Central memory CD4-positive, alpha-beta T cell (primary cell): ENCODE data around the gene CMTM8.

Experiments used
- DNase-seq: peaks from one replicate; pipeline ENCODE4 v3.0.0; 2022

The CMTM8 gene

DNA sequence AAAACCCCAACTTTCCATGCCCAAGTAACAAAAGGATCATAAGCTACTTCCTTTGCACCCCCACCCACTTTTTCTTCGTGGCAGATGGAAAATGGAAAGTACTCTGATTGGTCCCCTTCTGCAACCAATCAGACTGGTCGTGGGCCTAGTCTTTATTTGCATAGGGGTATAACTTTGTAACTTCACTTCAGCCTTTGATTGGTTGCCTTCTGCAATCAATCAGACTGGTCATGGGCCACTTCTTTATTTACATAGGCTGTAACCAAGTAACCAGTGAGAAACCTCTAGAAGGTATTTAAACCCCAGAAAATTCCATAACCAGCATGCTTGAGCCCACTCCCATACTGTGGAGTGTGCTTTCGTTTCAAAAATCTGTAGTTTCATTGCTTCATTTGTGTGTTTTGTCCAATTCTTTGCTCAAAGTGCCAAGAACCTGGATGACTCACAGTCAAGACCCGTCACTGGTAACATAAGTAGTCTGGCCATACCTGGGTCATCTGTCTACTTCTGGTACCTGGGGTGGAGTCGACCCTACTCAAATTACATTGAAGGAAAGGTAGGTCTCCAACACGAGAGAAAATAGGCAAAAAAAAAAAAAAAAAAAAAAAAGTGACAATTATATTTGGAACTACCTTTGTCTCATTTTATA, 41.9 kb downstream of the CMTM8 start:
- no peak for DNase-seq

DNA sequence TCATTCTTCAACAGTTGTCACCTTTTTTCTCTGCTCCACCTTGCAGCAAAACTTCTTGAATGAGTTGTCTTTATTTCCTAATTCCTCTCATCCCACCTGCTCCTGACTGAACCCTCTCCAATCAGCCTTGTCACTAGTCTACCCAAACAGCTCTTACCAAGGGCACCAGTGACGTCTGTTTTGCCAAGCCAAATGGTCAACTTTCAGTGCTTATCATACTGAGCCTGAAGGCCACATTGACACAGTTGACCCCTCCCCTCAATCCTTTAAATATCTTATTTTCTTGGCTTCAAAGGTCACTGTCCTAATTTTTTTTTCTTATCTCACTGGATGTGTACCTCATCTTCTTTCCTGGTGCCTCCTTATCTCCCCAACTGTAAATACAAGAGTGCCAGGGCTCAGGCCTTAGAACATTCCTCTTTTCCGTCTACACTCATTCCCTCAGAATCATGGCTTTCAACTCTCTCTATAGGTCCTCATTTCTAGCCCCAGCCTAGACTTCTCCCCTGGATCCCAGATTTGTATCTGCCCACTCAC, 43.2 kb downstream of the CMTM8 start:
- no peak for DNase-seq

DNA sequence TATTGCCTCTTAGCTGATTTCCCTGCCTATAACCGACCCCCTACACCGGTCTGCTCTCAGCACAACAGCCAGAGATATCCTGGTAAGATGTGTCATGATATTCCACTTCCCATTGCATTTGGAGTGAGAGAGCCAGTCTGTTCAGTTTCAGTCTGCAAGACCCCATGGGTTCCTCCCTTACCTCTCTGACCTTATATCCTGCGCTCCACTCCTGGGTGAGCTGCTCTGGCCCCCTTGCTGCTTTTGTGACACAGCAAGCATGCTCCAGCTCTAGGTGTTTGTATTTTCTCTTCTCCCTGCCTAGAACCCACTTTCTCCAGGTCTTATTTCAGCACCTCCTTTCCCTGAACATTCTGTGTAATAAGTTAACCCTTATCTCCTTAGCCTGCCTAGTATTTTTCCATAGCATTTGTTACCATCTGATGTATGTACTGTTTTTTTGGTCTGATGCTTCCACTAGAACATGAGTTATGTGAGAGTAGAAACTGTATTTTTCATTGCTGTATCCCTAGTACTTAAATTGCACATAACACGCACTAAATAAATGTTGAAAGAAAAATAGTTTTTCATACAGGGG, 44.2 kb downstream of the CMTM8 start:
- DNase-seq = no peak

DNA sequence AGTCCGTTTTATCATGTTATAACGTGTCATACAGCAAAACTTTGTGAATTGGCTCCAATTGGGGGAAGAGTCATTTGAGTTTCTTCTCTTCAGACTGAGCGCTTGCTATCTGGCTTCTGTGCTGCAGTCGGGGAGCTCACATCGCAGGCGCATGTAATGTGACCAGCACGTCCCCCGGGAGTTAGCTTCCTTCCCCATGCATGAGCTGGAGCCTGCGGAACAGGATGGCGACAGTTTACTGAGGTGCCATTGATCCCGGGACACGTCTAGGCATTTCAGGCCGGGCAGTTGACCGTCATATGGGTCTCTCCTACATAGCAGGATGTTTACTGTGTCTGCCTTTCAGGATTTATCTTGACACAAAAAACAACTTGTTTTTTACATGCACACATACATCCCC, 44.8 kb downstream of the CMTM8 start:
- no peak for DNase-seq

DNA sequence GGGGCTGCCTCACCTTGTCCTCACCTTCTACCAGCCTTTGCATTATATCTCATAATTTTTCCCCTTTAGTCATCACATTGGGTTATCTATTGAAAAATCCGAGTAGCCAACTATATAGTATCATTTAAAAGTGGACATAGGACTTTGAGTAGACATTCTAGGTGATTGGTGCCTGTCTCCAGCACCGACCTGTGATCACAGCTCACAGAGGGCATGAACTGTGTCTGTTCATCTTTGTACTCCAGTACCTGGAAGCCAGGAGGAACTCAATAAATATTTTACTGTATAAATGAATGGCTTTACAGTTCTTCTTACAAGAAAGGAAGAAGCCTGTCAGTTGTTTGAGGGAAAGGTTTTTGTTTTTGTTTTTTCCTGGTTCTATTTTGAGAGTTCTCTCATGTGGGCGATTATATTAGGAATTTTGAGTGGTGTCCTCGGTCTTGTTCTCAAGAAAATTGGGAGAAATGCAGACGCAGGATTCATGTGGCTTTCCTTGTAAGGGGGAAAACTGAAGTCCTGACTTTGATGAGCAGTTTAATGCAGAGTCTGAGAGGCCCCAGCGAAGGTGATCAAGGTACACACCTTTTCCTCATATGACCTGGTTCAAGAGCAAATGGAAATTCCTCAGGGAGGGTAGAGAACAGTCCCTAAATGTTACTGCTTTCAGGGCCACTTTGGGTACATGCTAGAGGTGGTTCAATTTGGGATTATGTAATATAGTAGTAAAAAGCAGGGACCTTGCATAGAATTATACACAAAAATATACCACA, 46.1 kb downstream of the CMTM8 start:
- no peak for DNase-seq

DNA sequence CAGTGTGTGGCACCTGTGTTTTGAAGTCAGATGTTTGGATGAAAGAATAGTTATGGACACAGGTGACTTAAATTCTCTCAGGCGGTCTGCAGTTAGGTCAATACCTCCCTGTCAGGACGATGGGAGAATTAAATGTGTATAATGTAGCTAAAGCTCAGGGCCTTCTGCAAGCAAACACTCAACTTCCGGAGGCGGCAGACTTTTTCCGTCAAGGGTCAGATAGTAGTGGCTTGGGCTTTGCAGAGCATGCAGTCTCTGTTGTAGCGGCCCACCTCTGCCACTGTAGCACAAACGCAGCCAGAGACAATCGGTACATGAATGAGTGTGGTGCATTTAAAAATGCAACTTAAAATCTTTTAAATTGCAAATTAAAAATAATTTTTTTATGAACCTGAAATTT, 47.4 kb downstream of the CMTM8 start:
- DNase-seq = no peak

DNA sequence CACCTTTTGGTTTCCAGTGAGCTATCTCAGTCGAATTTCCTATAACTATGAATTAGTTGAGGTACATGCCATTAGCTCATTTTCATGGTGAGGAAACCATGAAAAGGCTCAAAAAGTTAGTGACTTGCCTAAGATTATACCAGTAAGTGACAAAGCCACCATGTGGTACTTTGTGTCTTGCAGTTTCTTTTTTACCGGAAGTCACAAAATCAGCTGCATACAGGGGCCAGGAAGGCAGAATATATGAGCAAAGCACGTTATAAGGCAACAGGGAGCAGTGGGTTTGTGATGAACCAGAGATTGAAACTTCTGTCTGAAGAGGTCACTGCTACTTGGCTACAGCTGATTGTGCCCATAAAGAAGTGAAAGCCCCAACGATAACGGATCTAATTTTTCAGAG, 50.3 kb downstream of the CMTM8 start:
- peak; percentile 43 for DNase-seq

DNA sequence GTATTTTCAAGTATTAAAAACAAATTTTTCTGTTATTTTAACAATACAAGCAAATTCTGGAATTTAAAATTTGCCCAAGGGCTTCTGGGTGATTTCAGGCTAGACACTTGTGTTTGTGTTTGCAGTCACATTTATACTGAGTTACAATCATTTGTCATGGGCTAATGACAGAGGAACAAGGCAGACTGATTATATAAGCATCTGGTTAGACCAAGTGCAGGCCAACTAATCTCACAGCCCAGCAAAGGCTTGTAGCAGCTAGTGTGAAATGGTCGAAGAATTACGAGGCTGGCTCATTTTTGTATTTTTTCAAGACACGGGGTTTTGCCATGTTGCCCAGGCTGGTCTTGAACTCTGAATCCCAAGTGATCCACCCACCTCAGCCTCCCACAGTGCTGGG, 52.1 kb downstream of the CMTM8 start:
- DNase-seq = no peak

DNA sequence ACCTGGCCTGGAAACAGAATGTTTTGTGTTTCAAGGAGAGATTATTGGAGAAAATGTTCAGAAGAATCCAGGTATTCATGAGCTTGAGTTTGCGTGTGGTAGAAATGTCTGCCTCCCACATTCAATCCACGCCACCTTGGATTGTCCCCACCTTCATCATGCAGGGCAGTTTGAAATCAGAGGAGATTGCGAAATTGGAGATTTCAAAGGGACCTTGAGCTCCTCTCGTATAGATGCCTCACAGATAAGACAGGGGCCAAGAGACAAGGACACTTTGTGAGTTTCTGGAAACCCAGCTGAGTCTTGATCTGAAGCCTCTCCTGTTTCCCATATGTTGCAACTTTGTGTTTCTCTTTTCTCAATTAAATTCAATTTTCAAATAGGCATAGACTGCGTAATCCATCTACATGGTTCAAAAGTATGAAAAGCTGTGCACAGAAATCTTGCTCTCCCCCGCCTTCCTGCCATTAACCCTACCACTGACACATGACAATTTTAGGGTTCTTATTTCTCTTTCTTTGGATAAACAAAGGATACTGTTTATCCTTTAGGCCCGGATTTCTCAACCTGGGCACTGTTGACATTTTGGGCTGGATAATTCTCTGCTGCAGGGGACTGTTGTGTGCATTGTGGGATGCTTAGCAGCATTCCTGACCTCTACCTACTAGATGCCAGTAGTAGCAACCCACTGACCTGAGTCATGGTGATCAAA, 53.8 kb downstream of the CMTM8 start:
- DNase-seq = no peak

DNA sequence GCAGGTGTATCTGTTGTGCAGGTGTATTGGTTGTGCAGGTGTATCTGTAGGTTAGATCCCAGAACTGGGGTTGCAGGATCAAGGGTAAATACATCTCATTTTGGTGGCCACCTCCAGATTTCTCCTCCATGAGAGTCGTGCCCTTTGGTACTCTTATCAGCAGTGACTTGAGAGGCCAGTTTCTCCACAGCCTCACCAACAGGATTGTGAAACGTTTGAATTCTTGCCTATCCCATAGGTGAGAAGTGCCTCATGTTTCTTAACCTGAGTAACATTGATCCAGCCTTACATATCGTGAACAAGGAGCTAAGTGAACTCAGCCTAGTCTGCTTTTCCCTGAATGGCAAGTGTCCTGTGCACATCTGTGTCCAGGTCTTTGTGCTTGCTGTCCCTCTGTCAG, 55.4 kb downstream of the CMTM8 start:
- DNase-seq = no peak

DNA sequence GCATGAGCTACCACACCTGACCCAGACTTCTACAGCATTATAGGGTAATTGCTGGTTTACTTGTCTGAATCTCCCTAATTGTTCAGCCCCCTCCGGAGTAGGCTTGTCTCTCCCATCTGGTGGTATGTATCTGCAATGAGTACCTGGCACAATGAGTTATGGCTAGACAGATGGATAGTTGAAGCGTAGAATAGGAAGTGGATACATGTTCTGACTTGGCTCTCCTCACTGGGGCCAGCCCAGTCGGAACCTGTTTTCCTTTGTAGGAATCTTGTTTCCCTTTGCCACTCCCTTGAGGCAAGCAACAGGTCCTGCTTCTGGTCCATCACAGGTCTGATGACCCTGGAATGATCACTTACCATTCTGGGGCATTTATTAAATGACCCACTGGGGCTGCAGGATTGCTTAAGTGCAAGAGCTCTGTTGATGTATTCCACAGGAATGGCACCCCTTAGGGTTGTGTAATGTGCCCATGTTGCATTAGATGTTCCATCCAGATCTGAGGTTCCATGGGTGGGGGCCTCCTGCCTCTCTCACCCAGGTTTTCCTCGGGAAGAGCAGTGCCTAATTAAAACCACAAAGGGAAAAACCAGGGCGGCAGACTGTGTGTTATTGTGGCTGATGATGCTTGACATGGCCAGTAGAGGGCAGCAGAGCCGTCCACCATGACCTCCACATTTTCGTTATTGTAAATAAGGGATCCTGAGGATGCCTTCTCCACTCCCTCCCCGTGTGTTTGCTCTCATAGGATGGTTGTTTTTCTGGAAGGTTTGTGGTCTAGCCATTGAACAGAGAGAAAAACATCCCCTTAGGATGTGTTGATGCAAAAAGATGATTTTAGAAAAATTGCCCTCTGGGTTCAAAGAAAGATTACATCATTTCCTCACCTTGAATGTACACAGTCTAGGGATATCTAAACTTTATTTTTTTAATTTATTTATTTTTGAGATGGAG, 58.0 kb downstream of the CMTM8 start:
- DNase-seq = peak; percentile 66

DNA sequence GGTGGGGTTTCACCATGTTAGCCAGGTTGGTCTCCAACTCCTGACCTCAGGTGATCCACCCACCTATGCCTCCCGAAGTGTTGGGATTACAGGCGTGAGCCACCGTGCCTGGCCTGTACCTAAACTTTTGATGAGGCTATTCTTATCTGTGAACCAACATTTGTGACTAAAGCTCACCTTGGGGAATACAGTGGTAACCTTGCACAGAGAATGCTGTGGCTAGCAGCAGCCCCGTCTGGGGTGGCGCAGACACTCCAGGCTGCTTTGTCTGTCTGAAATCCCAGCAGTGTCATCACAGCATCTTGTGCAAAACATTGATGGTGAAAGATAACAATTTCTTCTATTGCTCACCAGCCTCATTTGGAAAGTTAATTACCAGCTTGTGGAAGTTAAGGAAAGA, 58.9 kb downstream of the CMTM8 start:
- DNase-seq = peak; percentile 71

DNA sequence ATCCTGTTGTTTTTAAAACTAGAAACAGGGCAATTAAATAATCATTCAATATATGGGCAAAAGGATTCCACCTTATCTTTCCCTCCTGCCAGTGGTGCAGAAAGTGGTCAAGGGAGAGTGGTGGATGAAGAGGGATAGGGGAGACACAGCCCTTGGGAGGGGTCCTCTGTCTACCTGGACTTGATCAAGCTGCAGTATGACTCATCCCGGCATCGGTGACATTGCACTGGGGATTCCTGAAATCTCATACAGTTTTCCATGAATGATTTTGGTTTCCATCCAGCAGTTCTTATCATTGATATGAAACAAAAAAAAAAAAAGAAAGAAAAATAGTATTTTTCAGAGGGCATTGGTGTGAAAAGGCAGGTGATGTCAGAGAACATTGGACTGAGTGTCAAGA, 62.9 kb downstream of the CMTM8 start:
- no peak for DNase-seq

DNA sequence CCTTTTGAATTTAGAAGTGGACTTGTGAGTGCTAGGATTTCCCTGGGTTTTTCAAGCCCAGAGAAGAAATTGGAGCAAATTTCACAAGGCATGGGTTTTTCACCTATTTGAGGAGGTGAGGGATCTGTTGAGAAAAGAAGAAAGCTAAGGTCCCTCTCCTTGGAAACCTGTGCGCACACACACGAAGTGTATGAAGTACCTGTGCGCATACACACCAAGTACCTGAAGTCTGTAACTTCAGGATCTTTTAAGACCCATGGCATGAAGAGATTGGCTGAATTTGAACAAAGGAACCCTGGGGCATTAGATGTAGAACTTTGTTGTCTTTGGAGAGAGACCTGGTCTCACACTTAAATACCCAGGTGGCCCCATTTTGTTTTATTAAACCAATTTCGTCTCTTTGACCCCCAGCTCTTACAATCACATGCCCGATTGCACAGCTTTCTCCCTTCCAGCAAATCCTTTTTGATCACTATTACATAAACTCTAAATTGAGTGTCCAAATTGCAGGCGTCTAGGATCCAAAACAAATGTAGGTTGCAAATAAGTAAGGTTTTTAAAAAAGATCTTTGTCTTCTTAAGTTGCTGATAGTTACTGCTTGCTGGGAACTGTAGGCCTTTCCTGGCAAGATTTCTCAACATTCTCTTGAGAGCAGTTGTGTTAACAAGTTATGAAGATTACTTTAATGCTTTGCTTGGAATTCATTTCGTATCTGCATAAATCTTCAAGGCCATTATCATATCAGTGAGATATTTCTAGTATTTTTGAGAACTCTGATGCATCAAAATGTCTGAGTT, 64.3 kb downstream of the CMTM8 start:
- DNase-seq = no peak

DNA sequence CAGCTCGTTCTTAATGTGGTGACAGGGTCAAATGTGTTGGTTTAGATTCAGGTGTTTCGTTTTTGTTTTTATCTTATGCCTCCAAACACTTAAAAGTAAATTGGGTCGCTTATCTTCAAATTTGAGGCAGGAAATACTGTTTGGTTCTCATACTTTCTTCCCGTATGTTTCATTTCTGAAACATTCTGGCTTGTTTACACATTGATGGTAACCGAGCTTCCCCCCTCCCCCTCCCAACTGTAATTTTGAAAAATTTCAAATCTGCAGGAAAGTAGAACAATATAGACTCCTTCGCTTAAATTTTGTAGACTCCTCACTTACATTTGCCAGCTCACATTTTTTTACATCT, 64.9 kb downstream of the CMTM8 start:
- peak; percentile 53 for DNase-seq

DNA sequence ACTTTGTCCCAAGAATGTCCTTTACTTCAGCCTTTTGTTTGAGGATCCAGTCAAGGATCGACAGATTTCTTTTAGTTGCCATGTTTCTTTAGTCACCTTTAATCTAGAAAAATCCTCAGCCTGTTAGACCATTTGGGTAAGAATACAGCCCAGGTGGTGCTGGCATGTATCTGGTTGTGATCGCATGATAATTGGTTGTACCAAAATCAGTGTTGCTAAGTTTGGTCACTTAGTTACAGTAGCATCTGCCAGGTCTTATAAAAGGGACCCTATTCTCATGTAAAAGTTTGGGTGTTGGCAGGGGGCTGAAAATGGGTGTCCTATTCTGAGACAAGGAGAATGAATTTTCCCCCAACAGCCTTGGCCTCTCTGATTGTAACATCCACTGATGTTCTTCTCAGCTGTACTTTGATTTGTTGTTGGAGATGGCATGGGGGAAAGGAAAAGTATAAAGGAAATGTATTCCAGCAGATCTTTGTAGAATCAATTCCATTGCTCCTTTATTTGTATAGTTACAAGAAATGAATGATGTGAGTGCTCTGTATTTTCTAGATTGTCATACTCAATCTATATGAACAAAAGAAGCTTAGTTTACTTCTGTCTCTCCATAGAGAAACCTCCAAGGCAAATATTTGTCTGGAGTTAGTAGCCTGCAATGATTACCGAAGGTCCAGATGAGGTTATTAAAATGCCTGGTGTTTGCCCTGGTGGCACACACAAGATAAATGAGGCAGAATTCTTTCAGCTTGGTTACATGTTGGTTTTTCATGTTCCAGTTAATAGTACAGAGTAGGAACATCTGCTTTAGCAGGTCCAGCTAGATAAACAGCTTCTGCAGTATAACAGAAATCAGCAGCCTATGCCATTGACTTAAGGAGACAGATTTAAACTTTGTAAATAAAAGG, 65.7 kb downstream of the CMTM8 start:
- DNase-seq = no peak

DNA sequence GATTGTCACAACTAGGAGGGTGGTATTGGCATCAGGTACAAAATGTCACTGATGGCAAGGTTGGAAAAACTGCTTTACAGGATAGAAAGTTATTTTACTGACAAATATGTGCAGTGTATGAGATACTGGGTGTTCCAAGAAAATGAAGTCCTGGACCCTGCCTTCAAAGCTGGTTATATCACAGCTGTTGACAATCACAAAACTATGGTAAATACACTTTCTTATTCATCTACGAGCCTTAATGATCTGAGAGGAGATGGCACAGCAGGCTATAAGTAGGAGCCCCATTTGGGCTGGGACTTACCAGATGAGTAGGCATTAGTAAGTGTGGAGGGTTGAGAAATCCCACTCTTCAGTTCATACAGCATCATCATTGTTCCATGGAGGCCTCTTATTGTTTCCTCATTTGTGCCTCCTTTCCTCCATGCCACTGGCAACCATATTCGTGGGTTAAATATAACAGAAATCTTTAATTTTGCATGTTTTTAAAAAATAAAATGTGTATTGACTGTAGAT, 66.9 kb downstream of the CMTM8 start:
- DNase-seq = no peak

DNA sequence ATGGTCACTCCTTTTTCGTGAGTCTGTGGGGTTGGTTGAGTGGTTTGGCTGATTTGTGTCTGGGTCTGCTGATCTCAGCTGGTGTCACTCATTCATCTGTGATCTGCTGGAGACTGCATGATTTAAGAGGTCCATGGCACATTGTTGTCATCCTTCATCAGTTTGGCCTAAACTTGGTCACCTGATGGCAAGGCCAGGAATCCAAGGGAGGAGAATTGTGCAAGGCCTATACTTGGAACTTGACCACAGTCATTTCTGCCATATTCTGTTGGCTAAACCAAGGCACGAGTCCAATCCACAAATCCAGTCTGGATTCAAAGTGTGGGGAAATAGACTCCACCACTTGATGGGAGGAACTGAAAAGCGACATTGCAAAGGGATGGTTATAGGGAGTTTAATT, 67.6 kb downstream of the CMTM8 start:
- DNase-seq = no peak

DNA sequence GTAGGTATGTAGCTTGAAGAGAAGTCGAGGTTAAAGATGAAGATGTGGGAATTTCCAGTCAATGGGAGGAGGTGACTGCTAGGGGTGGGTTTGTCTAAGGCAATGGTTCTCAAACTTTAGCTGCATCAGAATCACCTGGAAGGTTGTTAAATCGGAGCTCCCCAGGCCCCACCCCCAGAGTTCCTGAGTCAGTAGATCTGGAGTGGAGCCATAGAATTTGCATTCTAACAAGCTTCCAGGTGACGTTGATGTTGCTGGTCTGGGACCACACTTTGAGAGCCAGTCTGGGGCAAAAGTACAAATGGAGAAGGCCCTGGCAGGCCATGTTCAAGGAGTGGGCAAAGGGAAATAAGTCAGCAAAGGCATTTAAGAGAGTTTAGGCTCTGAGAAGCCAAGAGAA, 69.1 kb downstream of the CMTM8 start:
- DNase-seq = no peak

DNA sequence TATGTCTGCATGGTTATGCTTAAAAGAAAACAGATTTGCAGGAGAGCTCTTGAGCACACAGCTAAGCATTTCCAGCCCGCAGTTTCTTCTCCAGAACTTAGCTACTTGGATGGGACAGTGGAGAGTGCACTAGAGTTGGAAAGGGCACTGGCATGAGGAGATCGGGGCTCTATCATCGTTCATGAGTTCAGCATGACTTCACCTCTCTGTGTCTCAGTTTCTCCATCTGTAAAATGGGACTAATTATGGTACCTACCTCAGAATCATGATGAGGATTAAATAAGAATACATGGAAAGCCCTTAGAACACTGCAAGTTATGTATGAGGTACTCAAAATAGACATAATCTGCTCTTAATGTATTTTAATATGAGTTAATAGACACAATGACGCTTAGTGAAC, 69.9 kb downstream of the CMTM8 start:
- DNase-seq = no peak
